H9 (cell line): ENCODE data around the gene STK24. TPM values are rescaled to one million over a fixed set of nuclear protein-coding genes. Genes with fewer than 3 reads are reported as not detected.

Experiments used
- DNase-seq: peaks from one replicate; pipeline ENCODE4 v3.0.0-alpha.2; 2017
- H2AFZ ChIP-seq: one replicate; pipeline ENCODE4 v1.6.1; 2013; ENCODE audit warnings: mild to moderate bottlenecking, low read length, control low read depth, moderate library complexity
- H2AK5ac ChIP-seq: 2 replicates; pipeline ENCODE4 v1.6.1; 2013; ENCODE audit warnings: low read length, control low read depth, mixed read lengths; ENCODE audit not compliant: insufficient read length
- H2BK120ac ChIP-seq: one replicate; pipeline ENCODE4 v1.6.1; 2013; ENCODE audit warnings: low read depth, mild to moderate bottlenecking, low read length, control low read depth, inconsistent platforms; ENCODE audit not compliant: poor library complexity, severe bottlenecking
- H2BK12ac ChIP-seq: 2 replicates; pipeline ENCODE4 v1.6.1; 2013; ENCODE audit warnings: low read length, control low read depth, mixed read lengths, low read depth; ENCODE audit not compliant: insufficient read length
- H2BK15ac ChIP-seq: 2 replicates; pipeline ENCODE4 v1.6.1; 2013; ENCODE audit warnings: low read depth, low read length, control low read depth
- H2BK20ac ChIP-seq: one replicate; pipeline ENCODE4 v1.6.1; 2013; ENCODE audit warnings: low read depth, mild to moderate bottlenecking, low read length, control low read depth, inconsistent platforms; ENCODE audit not compliant: poor library complexity, severe bottlenecking
- H2BK5ac ChIP-seq: 2 replicates; pipeline ENCODE4 v1.6.1; 2013; ENCODE audit warnings: low read length, control low read depth, mixed read lengths; ENCODE audit not compliant: insufficient read length
- H3K14ac ChIP-seq: 2 replicates; pipeline ENCODE4 v1.6.1; 2013; ENCODE audit warnings: low read length, control low read depth; ENCODE audit not compliant: insufficient read depth
- H3K18ac ChIP-seq: 2 replicates; pipeline ENCODE4 v1.6.1; 2013; ENCODE audit warnings: low read depth, mild to moderate bottlenecking, mixed read lengths, low read length, control low read depth; ENCODE audit not compliant: insufficient read length
- H3K23ac ChIP-seq: 2 replicates; pipeline ENCODE4 v1.6.1; 2013; ENCODE audit warnings: low read length, control low read depth, mixed read lengths, low read depth; ENCODE audit not compliant: insufficient read length
- H3K23me2 ChIP-seq: 2 replicates; pipeline ENCODE4 v1.6.1; 2013; ENCODE audit warnings: low read depth, mild to moderate bottlenecking, mixed read lengths, low read length, control low read depth; ENCODE audit not compliant: insufficient read length, poor library complexity, severe bottlenecking
- H3K27ac ChIP-seq: 2 replicates; pipeline ENCODE4 v1.5.1; 2013; ENCODE audit warnings: low read length, control low read depth, mixed read lengths, low read depth; ENCODE audit not compliant: insufficient read length
- H3K27me3 ChIP-seq: 2 replicates; pipeline ENCODE4 v1.6.1; 2013; ENCODE audit warnings: low read length, control low read depth, inconsistent platforms; ENCODE audit not compliant: insufficient read depth
- H3K4ac ChIP-seq: 2 replicates; pipeline ENCODE4 v1.6.1; 2013; ENCODE audit warnings: low read depth, mild to moderate bottlenecking, control low read depth, inconsistent platforms, low read length, moderate library complexity
- H3K4me1 ChIP-seq: 2 replicates; pipeline ENCODE4 v1.6.1; 2013; ENCODE audit warnings: low read length, control low read depth, inconsistent platforms; ENCODE audit not compliant: insufficient read depth
- H3K4me2 ChIP-seq: 2 replicates; pipeline ENCODE4 v1.6.1; 2013; ENCODE audit warnings: low read length, control low read depth, mixed read lengths; ENCODE audit not compliant: insufficient read length, insufficient read depth
- H3K56ac ChIP-seq: 2 replicates; pipeline ENCODE4 v1.6.1; 2013; ENCODE audit warnings: low read depth, mild to moderate bottlenecking, mixed read lengths, low read length, control low read depth; ENCODE audit not compliant: insufficient read length
- H3K79me1 ChIP-seq: 2 replicates; pipeline ENCODE4 v1.6.1; 2013; ENCODE audit warnings: low read depth, mild to moderate bottlenecking, moderate library complexity, low read length, control low read depth, inconsistent platforms; ENCODE audit not compliant: insufficient read depth, poor library complexity, severe bottlenecking
- H3K79me2 ChIP-seq: 2 replicates; pipeline ENCODE4 v1.6.1; 2013; ENCODE audit warnings: low read length, control low read depth, inconsistent platforms; ENCODE audit not compliant: insufficient read depth
- H3K9ac ChIP-seq: 2 replicates; pipeline ENCODE4 v1.6.1; 2013; ENCODE audit warnings: low read length, control low read depth, mixed read lengths; ENCODE audit not compliant: insufficient read length; ENCODE audit errors: extremely low read depth
- H3K9me3 ChIP-seq: one replicate; pipeline ENCODE4 v1.6.1; 2013; ENCODE audit warnings: low read depth, low read length, inconsistent platforms; ENCODE audit not compliant: control insufficient read depth
- H3T11ph ChIP-seq: one replicate; pipeline ENCODE4 v1.6.1; 2013; ENCODE audit warnings: mild to moderate bottlenecking, low read length, control low read depth, inconsistent platforms
- H4K20me1 ChIP-seq: one replicate; pipeline ENCODE4 v1.6.1; 2013; ENCODE audit not compliant: control insufficient read depth, insufficient read length, insufficient read depth
- H4K5ac ChIP-seq: 2 replicates; pipeline ENCODE4 v1.6.1; 2013; ENCODE audit warnings: low read depth, mild to moderate bottlenecking, mixed read lengths, low read length, control low read depth; ENCODE audit not compliant: insufficient read length
- H4K8ac ChIP-seq: replicated peaks from 2 replicates; pipeline ENCODE4 v1.6.1; 2013; ENCODE audit warnings: low read length, control low read depth, mixed read lengths, low read depth; ENCODE audit not compliant: insufficient read length
- H4K91ac ChIP-seq: 2 replicates; pipeline ENCODE4 v1.6.1; 2013; ENCODE audit warnings: low read depth, mild to moderate bottlenecking, moderate library complexity, mixed read lengths, low read length, control low read depth; ENCODE audit not compliant: insufficient read length
- H3K27ac Mint-ChIP-seq, 3 experiments: 2 replicates in 2 of 3; 3 replicates in 1 of 3; pipeline ENCODE4 v1.8.0; 2020 to 2021; ENCODE audit warnings: mixed read lengths in 3 of 3, mild to moderate bottlenecking in 1 of 3, moderate library complexity in 1 of 3
- H3K27me3 Mint-ChIP-seq: 2 replicates; pipeline ENCODE4 v1.8.0; 2021; ENCODE audit warnings: low read depth, mild to moderate bottlenecking, moderate library complexity, mixed read lengths
- H3K36me3 Mint-ChIP-seq, 3 experiments: 2 replicates in 2 of 3; 3 replicates in 1 of 3; pipeline ENCODE4 v1.8.0; 2020 to 2021; ENCODE audit warnings: low read depth in 3 of 3, mixed read lengths in 3 of 3; ENCODE audit not compliant: insufficient read depth in 1 of 3
- H3K4me1 Mint-ChIP-seq, 2 experiments: 2 replicates each; pipeline ENCODE4 v1.8.0; 2020; ENCODE audit warnings: mixed read lengths in 2 of 2
- H3K4me3 Mint-ChIP-seq, 2 experiments: 2 replicates in 1 of 2; 3 replicates in 1 of 2; pipeline ENCODE4 v1.8.0; 2020 to 2021; ENCODE audit warnings: mild to moderate bottlenecking in 2 of 2, mixed read lengths in 2 of 2, moderate library complexity in 1 of 2
- H3K9me3 Mint-ChIP-seq, 2 experiments: 2 replicates in 1 of 2; 3 replicates in 1 of 2; pipeline ENCODE4 v1.8.0; 2020; ENCODE audit warnings: mild to moderate bottlenecking in 2 of 2, mixed read lengths in 2 of 2, moderate library complexity in 1 of 2
- WGBS: extraction: QIAGEN DNeasy Blood & Tissue Kit; methylation state at CpG from one replicate; pipeline ENCODE4 v1.1.7; 2013; ENCODE audit warnings: missing lambda C conversion rate, low lambda C conversion rate, mixed read lengths; ENCODE audit not compliant: insufficient read length; ENCODE audit errors: extremely low coverage; 5-methylcytosine and 5-hydroxymethylcytosine counted together
- total RNA-seq: library from RNA; stranded (reverse); gene quantifications from 2 replicates; pipeline ENCODE4 v1.2.1, GENCODE V29; 2021
- TF ChIP-seq, protein P1 (sequence below): fragments of 200-600 bp; sonication (generic); conservative IDR thresholded peaks from 3 replicates; pipeline ENCODE4 v1.8.0; 2021; ENCODE audit warnings: antibody characterized with exemption, mild to moderate bottlenecking

Gene STK24
- total RNA-seq, 1 experiment from 2014 or later, result 134 TPM

DNA sequence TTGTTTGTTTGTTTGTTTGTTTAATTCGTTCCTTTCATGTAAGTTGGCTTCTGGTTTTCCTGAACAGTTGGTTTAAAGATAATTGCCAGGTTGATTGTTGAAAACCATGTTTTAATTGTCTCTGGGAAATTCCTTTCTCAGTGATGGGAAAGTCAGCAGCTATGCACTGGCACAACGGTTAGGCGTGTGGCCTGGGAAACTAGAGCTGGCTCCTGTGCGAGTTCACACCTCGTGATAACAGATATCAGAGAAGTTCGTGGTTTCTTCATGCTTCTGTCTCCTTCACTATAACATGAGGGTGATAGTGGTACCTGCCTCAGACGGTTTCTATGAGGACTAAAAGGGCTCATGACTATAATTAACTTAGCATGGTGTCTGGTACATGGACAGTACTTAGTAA, 153.5 kb downstream of the STK24 start:
- H3K27ac ChIP-seq, result no peak overlapping the region
- H3T11ph ChIP-seq, result no peak overlapping the region
- no peak overlapping the region for H3K14ac ChIP-seq
- no peak overlapping the region for H4K91ac ChIP-seq
- H2AK5ac ChIP-seq, result no peak overlapping the region
- no peak overlapping the region for H4K8ac ChIP-seq
- H3K23ac ChIP-seq, result no peak overlapping the region
- no peak overlapping the region for H2AFZ ChIP-seq
- no peaks in the 10 kb centered on the region for H3K9me3 ChIP-seq
- Mint-ChIP-seq H3K36me3 (peaks cover 8 to 46% (median 34%) of the 10 kb centered on the region in 3 experiments; a peak in 6 of 7 replicates), H3K9me3 (no peaks in the 10 kb centered on the region), H3K4me1 (no peaks in the 10 kb centered on the region), H3K4me3 (no peak overlapping the region), H3K27me3 (no peaks in the 10 kb centered on the region), H3K27ac (no peak overlapping the region)
- no peaks in the 10 kb centered on the region for H3K79me2 ChIP-seq
- H3K4me2 ChIP-seq, result no peak overlapping the region
- H3K9ac ChIP-seq, result no peak overlapping the region
- no peak overlapping the region for H3K56ac ChIP-seq
- no peaks in the 10 kb centered on the region for H3K4me1 ChIP-seq
- no peak overlapping the region for H2BK5ac ChIP-seq
- H4K20me1 ChIP-seq, result no peaks in the 10 kb centered on the region
- H3K4ac ChIP-seq, result no peak overlapping the region
- no peak overlapping the region for H3K18ac ChIP-seq
- no peak overlapping the region for H2BK120ac ChIP-seq
- H3K79me1 ChIP-seq, result no peaks in the 10 kb centered on the region
- DNase-seq, result no peak
- H4K5ac ChIP-seq, result no peak overlapping the region
- TF ChIP-seq, protein P1, sequence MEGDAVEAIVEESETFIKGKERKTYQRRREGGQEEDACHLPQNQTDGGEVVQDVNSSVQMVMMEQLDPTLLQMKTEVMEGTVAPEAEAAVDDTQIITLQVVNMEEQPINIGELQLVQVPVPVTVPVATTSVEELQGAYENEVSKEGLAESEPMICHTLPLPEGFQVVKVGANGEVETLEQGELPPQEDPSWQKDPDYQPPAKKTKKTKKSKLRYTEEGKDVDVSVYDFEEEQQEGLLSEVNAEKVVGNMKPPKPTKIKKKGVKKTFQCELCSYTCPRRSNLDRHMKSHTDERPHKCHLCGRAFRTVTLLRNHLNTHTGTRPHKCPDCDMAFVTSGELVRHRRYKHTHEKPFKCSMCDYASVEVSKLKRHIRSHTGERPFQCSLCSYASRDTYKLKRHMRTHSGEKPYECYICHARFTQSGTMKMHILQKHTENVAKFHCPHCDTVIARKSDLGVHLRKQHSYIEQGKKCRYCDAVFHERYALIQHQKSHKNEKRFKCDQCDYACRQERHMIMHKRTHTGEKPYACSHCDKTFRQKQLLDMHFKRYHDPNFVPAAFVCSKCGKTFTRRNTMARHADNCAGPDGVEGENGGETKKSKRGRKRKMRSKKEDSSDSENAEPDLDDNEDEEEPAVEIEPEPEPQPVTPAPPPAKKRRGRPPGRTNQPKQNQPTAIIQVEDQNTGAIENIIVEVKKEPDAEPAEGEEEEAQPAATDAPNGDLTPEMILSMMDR, result no peak
- H3K23me2 ChIP-seq, result no peaks in the 10 kb centered on the region
- H2BK12ac ChIP-seq, result no peak overlapping the region
- no peak overlapping the region for H2BK15ac ChIP-seq
- H2BK20ac ChIP-seq, result no peak overlapping the region
- H3K27me3 ChIP-seq, result no peaks in the 10 kb centered on the region
- no CpG with 5 or more reads among the region's 7 CpGs for WGBS
